ENCODE data around the gene HOXB9.

The HOXB9 gene

DNA sequence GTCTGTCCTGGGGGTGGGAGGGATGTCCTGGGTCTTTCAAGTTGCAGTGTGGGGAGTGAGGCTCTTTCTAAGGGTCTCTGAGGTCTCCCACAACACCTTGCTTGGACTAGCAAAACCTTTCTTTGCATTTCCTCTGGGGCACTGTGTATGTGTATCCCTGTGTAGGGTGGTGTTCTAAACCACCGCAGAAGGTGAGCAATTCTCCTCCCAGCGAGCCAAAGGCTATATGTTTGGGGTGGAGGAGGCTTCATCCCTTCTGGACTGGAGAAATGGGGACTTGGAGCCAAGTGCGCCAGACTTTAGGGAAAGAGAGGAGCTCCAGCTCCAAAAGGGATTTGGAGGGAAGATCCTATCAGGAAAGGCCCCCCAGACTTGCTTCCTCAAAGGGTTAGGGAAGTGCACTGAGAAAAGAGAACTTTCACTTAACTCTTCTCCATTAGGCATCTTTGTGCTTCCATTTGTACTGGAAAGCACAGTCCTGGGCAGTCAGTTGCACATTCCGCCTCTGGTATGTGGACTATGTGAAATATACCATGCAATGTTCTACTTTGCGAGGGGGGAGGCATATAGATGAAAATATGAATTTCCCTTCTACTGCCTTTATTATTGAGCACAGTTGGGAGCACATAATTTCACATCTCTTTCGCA is 18.9 kb upstream of the HOXB9 start:
- TF ChIP-seq, protein P1, sequence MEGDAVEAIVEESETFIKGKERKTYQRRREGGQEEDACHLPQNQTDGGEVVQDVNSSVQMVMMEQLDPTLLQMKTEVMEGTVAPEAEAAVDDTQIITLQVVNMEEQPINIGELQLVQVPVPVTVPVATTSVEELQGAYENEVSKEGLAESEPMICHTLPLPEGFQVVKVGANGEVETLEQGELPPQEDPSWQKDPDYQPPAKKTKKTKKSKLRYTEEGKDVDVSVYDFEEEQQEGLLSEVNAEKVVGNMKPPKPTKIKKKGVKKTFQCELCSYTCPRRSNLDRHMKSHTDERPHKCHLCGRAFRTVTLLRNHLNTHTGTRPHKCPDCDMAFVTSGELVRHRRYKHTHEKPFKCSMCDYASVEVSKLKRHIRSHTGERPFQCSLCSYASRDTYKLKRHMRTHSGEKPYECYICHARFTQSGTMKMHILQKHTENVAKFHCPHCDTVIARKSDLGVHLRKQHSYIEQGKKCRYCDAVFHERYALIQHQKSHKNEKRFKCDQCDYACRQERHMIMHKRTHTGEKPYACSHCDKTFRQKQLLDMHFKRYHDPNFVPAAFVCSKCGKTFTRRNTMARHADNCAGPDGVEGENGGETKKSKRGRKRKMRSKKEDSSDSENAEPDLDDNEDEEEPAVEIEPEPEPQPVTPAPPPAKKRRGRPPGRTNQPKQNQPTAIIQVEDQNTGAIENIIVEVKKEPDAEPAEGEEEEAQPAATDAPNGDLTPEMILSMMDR (IDR thresholded peaks at IDR 0.05; ENCODE audit: low read depth, low read length): no peak
- TF ChIP-seq POLR2A (IDR thresholded peaks at IDR 0.05; ENCODE audit: extremely low read depth, insufficient read length): no peak
- TF ChIP-seq MAX (IDR thresholded peaks at IDR 0.05; ENCODE audit: low read depth, low read length): no peak
- no peak for TF ChIP-seq MYC (IDR thresholded peaks at IDR 0.05; ENCODE audit: low read depth, low read length)
- H3K4me3 ChIP-seq (ENCODE audit: low read depth, low read length): no peak overlapping the region
- DNase-seq (ENCODE audit: low read depth): no peak

DNA sequence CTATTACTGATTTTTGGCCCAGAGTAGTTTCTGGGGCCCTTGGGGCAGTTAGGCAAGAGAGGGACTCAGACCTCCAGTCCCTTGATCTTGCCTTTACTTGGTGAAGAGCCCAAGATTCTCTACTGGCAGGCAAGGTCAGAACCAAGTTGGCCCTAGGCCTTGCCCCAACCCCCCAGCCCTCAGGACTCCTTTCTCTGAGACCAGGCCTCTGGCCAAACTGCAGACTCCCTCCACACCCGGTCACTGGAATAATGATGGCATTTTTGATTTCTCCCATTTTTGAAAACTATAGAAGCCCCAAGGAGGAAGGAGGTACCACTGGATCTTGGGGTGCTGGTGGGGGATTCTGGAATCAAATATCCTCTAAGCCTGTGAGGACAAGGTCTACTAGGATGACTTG is 18.0 kb upstream of the HOXB9 start:
- no peak for TF ChIP-seq POLR2A (IDR thresholded peaks at IDR 0.05; ENCODE audit: extremely low read depth, insufficient read length)
- no peak for TF ChIP-seq MAX (IDR thresholded peaks at IDR 0.05; ENCODE audit: low read depth, low read length)
- no peak for TF ChIP-seq MYC (IDR thresholded peaks at IDR 0.05; ENCODE audit: low read depth, low read length)
- TF ChIP-seq, protein P1 (IDR thresholded peaks at IDR 0.05; ENCODE audit: low read depth, low read length): no peak
- no peak for DNase-seq (ENCODE audit: low read depth)
- no peak overlapping the region for H3K4me3 ChIP-seq (ENCODE audit: low read depth, low read length)

DNA sequence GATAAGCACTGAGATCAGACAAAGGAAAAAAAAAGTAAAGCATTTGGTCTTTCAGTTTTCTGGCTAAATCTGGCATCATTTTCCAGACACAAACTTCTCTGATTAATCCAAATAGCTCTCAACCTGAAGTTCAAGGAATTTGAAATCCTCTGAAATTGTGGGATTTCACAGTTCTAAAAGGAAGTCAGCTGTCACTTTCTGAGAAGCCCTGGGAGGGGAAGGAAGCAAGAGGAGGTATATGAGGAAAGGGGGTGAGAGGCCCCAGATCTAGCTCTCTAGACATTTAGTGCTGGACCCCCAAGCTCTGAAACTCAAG is 17.5 kb upstream of the HOXB9 start:
- H3K4me3 ChIP-seq (ENCODE audit: low read depth, low read length): no peak overlapping the region
- DNase-seq (ENCODE audit: low read depth): no peak
- no peak for TF ChIP-seq MAX (IDR thresholded peaks at IDR 0.05; ENCODE audit: low read depth, low read length)
- TF ChIP-seq MYC (IDR thresholded peaks at IDR 0.05; ENCODE audit: low read depth, low read length): no peak
- no peak for TF ChIP-seq POLR2A (IDR thresholded peaks at IDR 0.05; ENCODE audit: extremely low read depth, insufficient read length)
- TF ChIP-seq, protein P1 (IDR thresholded peaks at IDR 0.05; ENCODE audit: low read depth, low read length): no peak

DNA sequence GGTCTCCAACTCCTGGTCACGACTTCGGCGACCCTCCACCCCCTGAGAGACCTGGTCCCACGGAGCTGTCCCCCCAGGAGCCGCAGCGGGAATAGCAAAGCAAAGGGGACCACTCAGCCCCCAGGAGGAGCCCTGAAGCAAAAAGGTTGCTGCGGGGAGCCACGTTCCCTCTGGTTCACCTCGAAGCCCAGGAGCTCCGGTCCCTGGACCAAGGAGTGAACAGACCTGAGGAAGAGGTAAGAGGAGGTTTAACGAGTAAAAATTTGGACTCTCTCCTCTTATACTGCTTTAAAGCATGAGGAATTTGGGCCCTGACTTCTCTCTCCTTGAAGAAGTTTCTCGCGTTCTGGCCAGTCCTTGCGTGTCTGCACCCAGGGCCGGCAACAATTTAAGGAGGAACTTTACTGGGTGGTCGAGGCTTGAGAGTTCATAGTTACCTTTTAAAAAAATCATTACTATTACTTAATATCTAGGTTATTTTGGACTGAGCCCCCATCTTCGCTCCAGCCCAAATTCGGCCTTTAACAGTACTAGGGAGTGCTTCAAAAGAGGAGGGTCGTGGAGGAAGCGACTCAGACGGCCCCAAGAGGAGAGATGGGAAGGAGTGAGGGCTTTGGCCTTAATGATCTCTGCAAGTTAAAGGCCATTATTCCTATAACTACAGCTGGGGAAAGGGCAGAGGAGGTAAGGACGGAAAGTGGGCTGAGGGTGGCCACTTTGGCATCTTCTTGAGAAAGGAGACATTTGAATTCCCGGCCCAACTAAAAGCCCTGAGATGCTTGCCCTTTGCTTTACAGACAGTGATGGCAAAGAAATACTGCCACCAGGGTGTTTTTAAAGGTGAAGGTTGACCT is 16.9 kb upstream of the HOXB9 start:
- no peak for DNase-seq (ENCODE audit: low read depth)
- no peak overlapping the region for H3K4me3 ChIP-seq (ENCODE audit: low read depth, low read length)
- TF ChIP-seq MAX (IDR thresholded peaks at IDR 0.05; ENCODE audit: low read depth, low read length) (no peak), MYC (IDR thresholded peaks at IDR 0.05; ENCODE audit: low read depth, low read length) (no peak), POLR2A (IDR thresholded peaks at IDR 0.05; ENCODE audit: extremely low read depth, insufficient read length) (no peak)
- TF ChIP-seq, protein P1 (IDR thresholded peaks at IDR 0.05; ENCODE audit: low read depth, low read length): no peak

DNA sequence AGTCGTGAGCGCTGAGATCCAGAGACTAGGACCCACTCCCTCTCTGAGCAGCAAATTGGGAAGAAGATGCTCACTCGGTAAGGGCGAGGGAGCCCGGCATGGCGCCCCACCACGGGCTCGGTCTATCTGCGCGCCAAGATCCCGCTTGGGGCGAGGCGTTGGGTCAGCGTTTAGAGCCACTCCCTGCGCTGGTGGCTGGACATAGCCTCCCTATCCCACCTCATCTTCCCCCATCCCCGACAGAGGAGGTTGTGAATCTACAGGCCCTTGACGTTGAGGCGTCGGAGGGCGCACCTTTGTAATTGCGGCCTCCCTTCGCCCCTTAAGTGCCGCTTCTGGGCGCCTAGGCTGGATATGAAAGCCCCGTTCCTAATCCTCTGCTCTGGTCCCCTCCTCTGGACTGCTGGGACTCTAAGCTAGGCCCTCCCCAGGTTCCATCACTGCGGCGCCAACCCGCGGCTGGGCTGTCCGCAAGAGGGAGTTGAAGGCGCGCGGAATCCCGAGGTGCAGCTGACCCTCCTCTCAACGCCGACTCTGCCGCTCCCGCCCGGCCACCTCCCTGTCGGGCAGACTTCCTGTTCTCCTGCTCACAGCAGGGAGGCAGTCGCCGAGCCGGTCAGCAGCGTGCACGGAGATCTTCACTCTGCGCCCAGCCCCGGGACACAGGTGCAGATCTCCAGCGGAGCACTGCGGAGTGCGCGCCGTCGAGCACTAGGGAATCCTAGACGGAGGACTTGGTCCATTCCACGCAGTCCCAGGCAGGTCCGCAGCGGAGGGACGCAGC is 16.1 kb upstream of the HOXB9 start:
- no peak overlapping the region for H3K4me3 ChIP-seq (ENCODE audit: low read depth, low read length)
- DNase-seq (ENCODE audit: low read depth): no peak
- TF ChIP-seq MAX (IDR thresholded peaks at IDR 0.05; ENCODE audit: low read depth, low read length) (no peak), POLR2A (IDR thresholded peaks at IDR 0.05; ENCODE audit: extremely low read depth, insufficient read length) (no peak), MYC (IDR thresholded peaks at IDR 0.05; ENCODE audit: low read depth, low read length) (no peak)
- TF ChIP-seq, protein P1 (IDR thresholded peaks at IDR 0.05; ENCODE audit: low read depth, low read length): no peak

Measured in NB4 (cell line).